Stimulated activated naive CD8-positive, alpha-beta T cell treated with anti-CD3 and anti-CD28 coated beads, Interleukin-15, amount 100 ng/mL, for 72 hours (primary cell): ENCODE measurements around the gene SALL3.
"Not testable (repeated sequence)": the region's sequence is repeated elsewhere in the genome, so short reads cannot be mapped to it uniquely, and the experiment has no call there.

ENCODE experiments used
- ATAC-seq: fragments of 150-1000 bp; cut with Tn5 transposase; 2 replicates; pipeline ENCODE4 v1.10.0; 2021; ENCODE audit warnings: mild to moderate bottlenecking, moderate library complexity
- DNase-seq, 2 donors: peaks; one replicate each; pipeline ENCODE4 v3.0.0; 2021 to 2022
- H3K27ac Mint-ChIP-seq, 2 donors: one replicate each; pipeline ENCODE4 v1.8.0; 2022; ENCODE audit warnings: mild to moderate bottlenecking in 2 of 2, mixed read lengths in 2 of 2, moderate library complexity in 2 of 2
- H3K27me3 Mint-ChIP-seq: one replicate; pipeline ENCODE4 v1.8.0; 2022; ENCODE audit warnings: mixed read lengths
- H3K4me1 Mint-ChIP-seq: one replicate; pipeline ENCODE4 v1.8.0; 2022; ENCODE audit warnings: mild to moderate bottlenecking, mixed read lengths
- H3K4me3 Mint-ChIP-seq, 2 donors: one replicate each; pipeline ENCODE4 v1.8.0; 2022; ENCODE audit warnings: mild to moderate bottlenecking in 2 of 2, mixed read lengths in 2 of 2, moderate library complexity in 1 of 2
- H3K9me3 Mint-ChIP-seq, 2 donors: one replicate each; pipeline ENCODE4 v1.8.0; 2022; ENCODE audit warnings: mixed read lengths in 2 of 2

The SALL3 gene

DNA sequence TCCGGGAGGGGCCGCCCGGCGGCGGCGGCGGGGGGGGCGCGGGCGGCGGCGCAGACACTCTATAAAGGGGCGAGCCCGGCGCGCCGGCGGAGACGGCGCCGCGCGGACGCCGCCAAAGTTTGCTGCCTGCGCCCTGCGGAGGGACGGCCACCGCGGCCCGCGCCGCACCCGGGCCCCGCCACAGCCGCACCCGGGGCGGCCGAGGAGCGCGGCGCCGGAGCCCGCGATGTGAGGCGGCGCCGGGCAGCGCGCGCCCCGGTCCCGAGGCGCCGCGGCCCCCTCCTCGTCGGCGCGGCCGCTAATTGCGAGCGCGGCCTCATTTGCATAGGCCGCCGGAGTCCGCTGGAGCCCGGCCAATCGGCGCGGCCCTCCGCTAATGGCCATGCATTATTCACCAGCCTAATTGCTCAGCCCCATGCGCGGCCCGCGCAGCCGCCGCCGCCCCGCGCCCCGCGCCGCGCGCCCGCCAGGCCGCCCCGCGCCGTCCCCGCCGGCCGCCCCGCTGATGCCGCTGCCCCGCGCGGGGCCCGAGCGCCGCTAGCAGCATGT is at the start of gene SALL3:
Gene SALL3 (plus strand): TSS at position 89 of the 549 bp plus-strand sequence. CDS start 457 bp downstream, at position 546.
- ATAC-seq (no peak), DNase-seq (no peak)
- no peaks in the 10 kb centered on the region for H3K9me3 Mint-ChIP-seq
- peaks cover 77% of the 10 kb centered on the region for H3K27me3 Mint-ChIP-seq
- H3K4me3 Mint-ChIP-seq = peak within 1 kb of the TSS; percentile 60 to 66
- H3K4me1 Mint-ChIP-seq = peaks cover 19% of the 10 kb centered on the region
- H3K27ac Mint-ChIP-seq = no peak within 1 kb of the TSS

DNA sequence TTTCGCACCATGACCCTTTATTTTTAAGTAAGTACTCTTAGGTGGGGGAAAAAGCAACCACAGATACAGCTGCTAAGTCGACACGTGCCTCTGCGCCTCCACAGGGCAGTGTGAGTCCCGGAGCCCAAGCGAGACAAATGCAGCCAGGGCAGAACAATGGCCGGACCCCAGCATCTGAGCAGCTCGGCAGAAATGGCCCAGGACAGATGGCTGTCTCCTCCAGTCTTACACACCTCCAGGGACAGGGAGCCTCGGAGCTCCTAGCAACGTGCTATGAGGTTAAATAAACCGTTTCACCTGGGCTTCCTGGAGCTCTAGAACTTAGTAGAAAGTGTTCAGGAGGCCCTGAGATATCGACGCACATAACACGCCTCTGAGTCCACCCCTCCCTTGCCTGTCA is 47.3 kb upstream of the SALL3 start:
- ATAC-seq (no peak), DNase-seq (no peak)
- H3K4me3 Mint-ChIP-seq = no peak overlapping the region
- H3K9me3 Mint-ChIP-seq = no peaks in the 10 kb centered on the region
- H3K4me1 Mint-ChIP-seq = no peaks in the 10 kb centered on the region
- H3K27me3 Mint-ChIP-seq = no peaks in the 10 kb centered on the region
- no peak overlapping the region for H3K27ac Mint-ChIP-seq

DNA sequence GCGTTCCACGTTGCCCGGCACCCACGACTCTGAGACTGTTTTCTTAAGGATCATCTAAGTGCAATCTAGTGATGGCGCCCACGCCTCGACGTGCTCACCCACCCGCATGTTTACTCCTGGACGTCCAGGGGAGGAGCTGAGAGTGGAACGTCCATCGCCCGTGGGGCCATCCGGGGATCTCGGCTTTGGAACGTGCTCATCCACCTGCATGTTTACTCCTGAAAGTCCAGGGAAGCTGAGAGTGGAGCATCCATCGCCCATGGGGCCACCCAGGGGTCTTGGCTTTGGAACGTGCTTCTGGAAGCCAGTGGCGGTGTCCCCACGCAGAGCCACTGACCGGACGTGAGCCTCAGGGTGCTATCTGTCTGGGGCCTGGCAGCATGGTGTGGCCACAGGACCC is 45.6 kb upstream of the SALL3 start:
- no peak for DNase-seq
- peaks cover 4% of the 10 kb centered on the region for H3K4me1 Mint-ChIP-seq
- no peaks in the 10 kb centered on the region for H3K27me3 Mint-ChIP-seq
- H3K4me3 Mint-ChIP-seq = no peak overlapping the region
- no peak for ATAC-seq
- H3K9me3 Mint-ChIP-seq = no peaks in the 10 kb centered on the region
- no peak overlapping the region for H3K27ac Mint-ChIP-seq

DNA sequence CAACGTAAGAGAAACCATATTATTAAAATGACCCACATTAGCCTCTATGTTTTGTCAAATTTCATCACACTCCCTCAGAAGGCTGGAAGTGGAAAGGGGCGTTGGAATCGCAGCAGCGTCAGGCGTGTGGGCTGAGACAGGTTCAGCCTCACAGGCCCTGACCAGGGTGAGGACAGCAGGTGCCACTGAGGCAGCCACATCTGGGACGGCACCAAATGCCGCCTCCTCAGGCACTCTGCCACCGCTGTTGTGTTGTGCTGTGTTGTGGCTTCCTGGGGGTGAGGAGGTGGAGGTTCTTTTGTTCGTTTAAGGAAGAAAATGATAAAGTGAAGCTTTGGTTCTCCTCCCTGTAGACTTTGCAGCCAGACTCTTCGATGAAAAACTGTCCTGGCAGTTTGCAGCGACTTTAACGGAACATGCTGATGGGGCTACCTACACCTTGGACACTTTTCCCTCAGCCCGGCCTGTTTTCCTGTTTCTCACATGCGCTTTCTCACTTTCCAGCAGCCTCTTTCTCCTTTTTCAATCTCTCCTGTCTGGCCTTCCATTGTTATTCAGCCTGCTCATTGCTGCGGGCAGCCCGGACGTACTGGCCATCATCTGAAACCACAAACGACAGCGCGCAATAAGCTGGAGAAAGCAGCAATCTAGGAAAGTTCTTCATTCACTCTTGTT is 44.9 kb upstream of the SALL3 start:
- no peak overlapping the region for H3K4me3 Mint-ChIP-seq
- no peak overlapping the region for H3K27ac Mint-ChIP-seq
- no peak for DNase-seq
- no peaks in the 10 kb centered on the region for H3K9me3 Mint-ChIP-seq
- peaks cover 6% of the 10 kb centered on the region for H3K4me1 Mint-ChIP-seq
- H3K27me3 Mint-ChIP-seq = no peaks in the 10 kb centered on the region
- ATAC-seq = no peak

DNA sequence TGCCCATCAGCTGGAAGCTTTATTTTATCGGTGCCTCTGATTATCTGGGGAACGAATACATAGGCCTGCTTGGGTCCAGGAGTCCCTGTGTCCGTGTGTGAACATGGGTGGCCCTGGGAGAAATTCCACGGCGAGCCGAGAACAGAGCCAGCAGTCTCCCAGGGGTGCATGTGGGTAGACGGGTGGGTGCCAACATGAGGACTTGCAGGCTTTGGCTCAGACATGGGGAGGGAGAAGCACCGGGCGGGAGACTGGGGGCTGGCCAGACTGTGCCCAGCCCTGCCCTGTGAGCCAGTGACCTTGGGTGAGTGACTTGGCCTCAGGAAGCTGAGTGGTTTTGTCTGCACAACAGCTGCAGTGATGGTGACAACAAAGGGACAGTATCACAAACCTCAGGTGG is 44.2 kb upstream of the SALL3 start:
- ATAC-seq = no peak
- Mint-ChIP-seq H3K4me3 (no peak overlapping the region), H3K27ac (no peak overlapping the region), H3K27me3 (peaks cover 6% of the 10 kb centered on the region), H3K4me1 (peaks cover 6% of the 10 kb centered on the region), H3K9me3 (no peaks in the 10 kb centered on the region)
- no peak for DNase-seq

DNA sequence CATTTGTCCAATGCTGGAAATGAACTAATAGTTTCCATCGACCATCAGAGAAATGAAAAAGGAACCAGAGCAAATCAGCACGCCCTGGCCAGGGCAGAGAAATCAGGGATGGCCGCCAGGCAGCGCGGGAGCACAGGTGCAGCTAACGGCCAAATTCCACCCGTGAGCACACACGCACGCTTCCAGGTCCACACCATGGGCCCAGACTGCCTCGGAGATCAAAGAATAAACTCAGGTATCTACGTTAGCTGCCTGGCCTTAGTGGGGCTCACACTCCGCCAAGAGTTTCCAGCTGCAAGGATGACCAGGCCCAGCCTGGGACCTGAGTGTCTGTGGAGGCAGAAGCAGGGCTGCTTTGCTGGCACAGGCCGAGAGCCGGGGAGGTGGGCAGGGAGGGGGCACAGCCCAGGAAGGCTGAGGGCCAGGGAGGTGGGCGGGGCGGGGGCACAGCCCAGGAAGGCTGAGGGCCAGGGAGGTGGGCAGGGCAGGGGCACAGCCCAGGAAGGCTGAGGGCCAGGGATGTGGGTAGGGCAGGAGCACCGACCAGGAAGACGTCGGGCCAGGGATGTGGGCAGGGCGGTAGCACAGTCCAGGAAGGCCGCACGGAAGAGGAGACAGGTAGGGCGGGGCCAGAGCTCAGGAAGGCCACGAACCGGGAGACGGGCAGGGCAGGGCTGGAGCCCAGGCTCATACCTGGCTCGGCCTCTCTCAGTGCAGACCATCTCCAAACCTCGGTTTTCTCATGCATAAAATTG is 43.2 kb upstream of the SALL3 start:
- no peaks in the 10 kb centered on the region for H3K9me3 Mint-ChIP-seq
- DNase-seq (no peak), ATAC-seq (no peak)
- H3K4me1 Mint-ChIP-seq = peaks cover 6% of the 10 kb centered on the region
- peaks cover 6% of the 10 kb centered on the region for H3K27me3 Mint-ChIP-seq
- H3K27ac Mint-ChIP-seq = no peak overlapping the region
- no peak overlapping the region for H3K4me3 Mint-ChIP-seq

DNA sequence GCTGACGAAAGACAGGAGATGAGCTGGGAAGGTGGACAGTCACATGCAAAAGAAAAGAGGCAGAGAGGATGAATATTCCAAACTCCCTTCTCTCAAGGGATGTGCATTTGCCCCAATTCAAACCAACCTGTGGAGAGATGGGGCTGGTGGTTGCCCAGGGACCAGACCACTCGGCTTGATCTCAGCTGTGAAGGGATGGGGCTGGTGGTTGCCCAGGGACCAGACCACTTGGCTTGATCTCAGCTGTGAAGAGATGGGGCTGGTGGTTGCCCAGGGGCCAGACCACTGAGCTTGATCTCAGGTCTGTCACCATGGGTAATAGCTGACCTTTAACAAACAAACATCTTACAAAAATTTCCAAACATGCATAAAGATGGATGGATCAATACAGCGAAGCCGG is 42.5 kb upstream of the SALL3 start:
- Mint-ChIP-seq H3K4me3 (no peak overlapping the region), H3K27ac (no peak overlapping the region), H3K4me1 (peaks cover 6% of the 10 kb centered on the region)

DNA sequence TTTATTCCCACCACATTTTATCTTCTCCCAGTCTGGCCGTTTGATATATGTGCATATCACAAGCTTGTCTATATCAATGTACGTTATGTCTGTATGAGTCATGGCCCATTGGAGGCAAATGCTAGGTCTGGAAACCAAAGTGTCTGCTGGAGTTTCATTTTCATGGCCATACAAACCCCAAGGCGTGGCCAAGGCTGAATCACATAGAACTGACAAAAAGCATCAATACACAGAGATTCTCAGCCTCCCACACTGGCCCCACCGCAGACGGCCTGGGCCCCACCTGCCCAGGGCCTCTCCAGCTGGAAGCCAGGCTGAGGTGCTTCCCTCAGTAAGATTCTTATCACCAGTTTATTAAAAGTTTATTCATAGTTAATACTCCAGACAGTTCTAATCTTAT is 40.5 kb upstream of the SALL3 start:
- H3K9me3 Mint-ChIP-seq = no peaks in the 10 kb centered on the region
- H3K27ac Mint-ChIP-seq = no peak overlapping the region
- H3K27me3 Mint-ChIP-seq = peaks cover 15% of the 10 kb centered on the region
- H3K4me3 Mint-ChIP-seq = no peak overlapping the region
- DNase-seq (peak in 1 of 2 donors; percentile 28), ATAC-seq (peak; percentile 82)
- H3K4me1 Mint-ChIP-seq = peaks cover 6% of the 10 kb centered on the region

More for the DNA sequence above, 42.5 kb upstream of the SALL3 start:
- DNase-seq (no peak), ATAC-seq (no peak)
- Mint-ChIP-seq H3K27me3 (peaks cover 6% of the 10 kb centered on the region), H3K9me3 (no peaks in the 10 kb centered on the region)

DNA sequence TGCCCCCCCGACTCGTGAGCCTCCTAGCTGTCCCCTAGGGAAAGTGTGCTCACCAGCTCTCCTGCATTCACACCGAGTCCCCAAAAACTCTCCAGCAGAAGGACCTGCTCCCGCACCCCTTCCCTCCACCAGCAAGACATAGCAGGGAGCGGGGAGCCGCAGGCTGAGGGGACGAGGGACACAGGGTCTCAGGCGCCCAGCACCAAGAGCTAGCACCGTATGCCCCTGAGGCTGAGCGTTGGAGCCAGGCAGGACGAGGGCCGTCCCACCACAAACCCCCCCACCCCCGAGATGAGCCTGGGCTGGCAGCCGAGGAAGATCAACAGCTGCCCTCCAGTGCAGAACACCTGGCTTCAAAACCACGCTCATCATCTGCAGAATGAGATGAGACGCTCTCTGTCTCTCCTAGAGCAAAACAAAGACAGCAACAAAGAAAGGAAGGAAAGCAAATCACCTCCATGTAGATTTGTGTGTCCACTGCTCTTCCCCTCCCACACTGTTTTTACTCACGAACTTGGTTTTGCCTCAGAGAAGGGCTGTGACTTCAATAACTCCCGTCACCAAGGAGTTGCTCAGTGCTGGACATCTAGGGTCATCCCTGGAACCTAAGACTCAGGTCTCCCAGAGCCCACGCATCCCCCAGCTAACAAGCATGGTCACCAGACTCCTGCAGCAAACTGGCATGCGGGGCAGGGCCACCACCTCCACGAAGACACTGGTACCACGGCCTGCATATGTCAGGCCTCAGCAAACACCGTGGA is 39.7 kb upstream of the SALL3 start:
- no peak for ATAC-seq
- H3K27me3 Mint-ChIP-seq = peaks cover 17% of the 10 kb centered on the region
- H3K27ac Mint-ChIP-seq = no peak overlapping the region
- no peak for DNase-seq
- no peak overlapping the region for H3K4me3 Mint-ChIP-seq
- H3K9me3 Mint-ChIP-seq = no peaks in the 10 kb centered on the region
- peaks cover 6% of the 10 kb centered on the region for H3K4me1 Mint-ChIP-seq

DNA sequence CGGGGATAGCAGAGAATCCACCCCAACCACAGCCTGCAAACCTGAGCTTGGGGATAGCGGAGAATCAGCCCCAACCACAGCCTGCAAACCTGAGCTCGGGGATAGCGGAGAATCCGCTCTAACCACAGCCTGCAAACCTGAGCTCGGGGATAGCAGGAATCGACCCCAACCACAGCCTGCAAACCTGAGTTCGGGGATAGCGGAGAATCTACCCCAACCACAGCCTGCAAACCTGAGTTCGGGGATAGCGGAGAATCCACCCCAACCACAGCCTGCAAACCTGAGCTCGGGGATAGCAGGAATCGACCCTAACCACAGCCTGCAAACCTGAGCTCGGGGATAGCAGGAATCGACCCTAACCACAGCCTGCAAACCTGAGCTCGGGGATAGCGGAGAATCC is 37.4 kb upstream of the SALL3 start:
- not testable (repeated sequence) for ATAC-seq, H3K27ac Mint-ChIP-seq, DNase-seq, H3K9me3 Mint-ChIP-seq, H3K4me3 Mint-ChIP-seq, H3K4me1 Mint-ChIP-seq
- peaks cover 31% of the 10 kb centered on the region for H3K27me3 Mint-ChIP-seq

DNA sequence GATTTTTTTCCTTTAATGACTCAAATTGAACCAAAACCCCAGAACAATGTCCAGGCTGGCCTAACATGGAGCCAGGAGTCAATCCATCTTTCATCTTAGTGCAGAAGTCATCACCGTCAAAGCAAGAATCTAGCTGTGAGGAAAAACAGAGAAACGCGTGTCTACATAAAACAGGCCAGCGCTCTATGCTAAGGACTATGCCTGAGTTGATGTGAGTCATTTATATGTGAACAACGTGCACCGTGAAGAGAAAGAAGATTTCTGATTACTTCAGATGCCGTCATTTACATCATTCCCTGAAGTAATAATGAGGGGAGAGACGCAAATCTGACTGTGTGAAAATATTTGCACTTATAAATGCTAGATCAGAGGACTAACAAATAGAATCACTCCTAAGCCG is 34.0 kb upstream of the SALL3 start:
- Mint-ChIP-seq H3K4me3 (no peak overlapping the region), H3K4me1 (no peaks in the 10 kb centered on the region), H3K27me3 (peaks cover 40% of the 10 kb centered on the region), H3K27ac (no peak overlapping the region), H3K9me3 (no peaks in the 10 kb centered on the region)
- ATAC-seq (no peak), DNase-seq (no peak)

DNA sequence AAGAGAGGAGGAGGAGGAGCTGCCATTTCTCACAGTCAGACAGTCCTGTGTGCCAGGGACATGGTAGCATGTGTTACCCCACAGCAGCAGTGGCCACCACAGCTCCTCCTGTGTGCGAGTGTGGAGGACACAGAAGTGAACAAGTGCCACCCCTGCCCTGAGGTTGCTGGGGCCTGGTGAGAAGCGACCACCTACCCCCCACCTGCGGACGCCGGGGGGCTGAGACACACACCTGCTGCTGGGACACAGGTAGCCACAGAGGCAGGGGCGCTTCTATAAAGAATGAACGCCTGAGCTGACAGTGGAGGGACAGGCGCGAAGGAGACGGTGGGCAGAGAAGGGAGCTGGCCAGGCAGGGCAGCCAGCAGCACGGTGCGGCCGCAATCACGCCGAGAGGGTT is 32.3 kb upstream of the SALL3 start:
- peaks cover 5 to 9% of the 10 kb centered on the region in 2 donors for H3K9me3 Mint-ChIP-seq

DNA sequence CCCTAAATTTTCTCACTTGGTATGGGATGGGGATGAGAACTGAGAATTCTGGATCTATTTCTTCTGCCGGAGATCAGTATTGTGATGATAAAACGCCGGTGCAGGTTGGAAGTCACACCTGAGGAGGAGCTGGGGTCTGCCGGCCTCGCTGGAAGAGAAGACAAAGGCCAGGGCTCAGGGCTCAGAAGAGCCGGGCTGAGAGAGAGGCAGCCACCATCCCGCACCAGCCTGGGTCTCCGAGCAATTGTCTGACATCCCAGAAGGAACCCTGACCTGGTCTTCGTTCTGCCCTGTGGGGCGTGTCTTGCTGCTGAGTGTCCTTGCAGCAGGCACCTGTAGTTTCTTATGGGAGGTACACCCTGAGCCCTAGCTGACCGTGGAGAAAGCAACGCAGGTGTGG is 31.4 kb upstream of the SALL3 start:
- H3K4me3 Mint-ChIP-seq = no peak overlapping the region
- H3K9me3 Mint-ChIP-seq = peaks cover 5 to 9% of the 10 kb centered on the region in 2 donors
- no peaks in the 10 kb centered on the region for H3K4me1 Mint-ChIP-seq
- DNase-seq (no peak), ATAC-seq (no peak)
- H3K27ac Mint-ChIP-seq = no peak overlapping the region
- peaks cover 39% of the 10 kb centered on the region for H3K27me3 Mint-ChIP-seq

More for the DNA sequence above, 32.3 kb upstream of the SALL3 start:
- ATAC-seq (no peak), DNase-seq (no peak)
- Mint-ChIP-seq H3K4me3 (no peak overlapping the region), H3K27me3 (peaks cover 40% of the 10 kb centered on the region), H3K27ac (no peak overlapping the region), H3K4me1 (no peaks in the 10 kb centered on the region)

DNA sequence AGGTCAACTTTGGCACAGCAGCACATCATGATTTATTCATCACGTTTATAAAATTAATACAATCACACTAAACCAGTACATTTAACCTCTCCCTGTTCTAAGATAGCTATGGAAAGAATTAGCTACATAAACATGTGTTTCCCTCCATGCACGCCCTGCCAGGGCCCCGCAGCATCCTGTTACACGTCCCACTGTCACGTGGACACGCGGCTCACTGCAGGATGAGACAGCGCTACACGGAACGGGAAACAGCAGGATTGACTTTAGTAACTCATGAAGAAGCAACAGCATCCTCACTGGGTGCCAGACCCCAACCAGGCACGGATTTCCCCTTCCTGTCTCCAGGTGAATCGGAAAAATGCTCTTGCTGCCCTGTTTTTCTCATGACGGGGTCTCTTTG is 30.9 kb upstream of the SALL3 start:
- DNase-seq = no peak
- H3K27me3 Mint-ChIP-seq = peaks cover 39% of the 10 kb centered on the region
- no peaks in the 10 kb centered on the region for H3K4me1 Mint-ChIP-seq
- no peak for ATAC-seq
- no peak overlapping the region for H3K4me3 Mint-ChIP-seq
- H3K27ac Mint-ChIP-seq = no peak overlapping the region
- peaks cover 5 to 9% of the 10 kb centered on the region in 2 donors for H3K9me3 Mint-ChIP-seq

DNA sequence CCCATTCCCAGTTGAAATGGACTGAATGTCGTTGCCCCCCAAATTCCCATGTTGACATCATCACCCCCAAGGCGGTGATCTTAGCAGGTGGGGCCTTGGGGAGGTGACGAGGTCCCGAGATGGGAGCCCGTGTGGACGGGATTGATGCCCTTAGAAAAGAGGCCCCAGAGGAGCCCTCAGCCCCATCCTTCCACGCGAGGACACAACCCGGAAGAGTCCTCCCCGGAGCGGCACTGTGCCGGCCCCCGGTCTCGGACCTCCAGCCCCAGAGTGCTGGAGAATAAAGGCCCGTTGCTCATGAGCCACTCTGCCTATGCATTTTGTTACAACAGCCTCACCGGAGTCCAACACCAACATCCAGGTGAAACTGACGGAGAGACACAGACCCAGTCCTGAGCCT is 30.4 kb upstream of the SALL3 start:
- Mint-ChIP-seq H3K27ac (no peak overlapping the region), H3K4me1 (no peaks in the 10 kb centered on the region), H3K4me3 (no peak overlapping the region), H3K27me3 (peaks cover 35% of the 10 kb centered on the region), H3K9me3 (peaks cover 5 to 9% of the 10 kb centered on the region in 2 donors)
- ATAC-seq = no peak
- DNase-seq = no peak

DNA sequence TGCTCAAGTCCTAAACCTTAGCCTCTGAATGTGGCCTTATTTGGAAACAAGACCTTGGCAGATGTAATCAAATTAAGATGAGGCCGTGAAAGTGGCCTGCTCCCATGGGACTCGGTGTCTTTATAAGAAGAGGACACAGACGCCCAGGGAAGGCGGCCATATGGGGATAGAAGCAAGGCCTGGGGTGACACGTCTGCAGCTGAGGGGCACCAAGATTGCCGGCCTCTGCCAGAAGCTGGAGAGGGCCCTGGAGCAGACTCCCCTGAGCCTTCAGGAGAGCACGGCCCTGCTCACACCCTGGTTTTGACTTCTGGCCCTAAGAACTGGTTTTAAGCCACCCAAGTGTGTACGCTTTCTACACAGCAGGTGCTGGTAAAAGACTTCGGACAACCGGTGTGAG is 29.2 kb upstream of the SALL3 start:
- no peak for ATAC-seq
- H3K27ac Mint-ChIP-seq = no peak overlapping the region
- no peaks in the 10 kb centered on the region for H3K4me1 Mint-ChIP-seq

More for the DNA sequence above, 29.2 kb upstream of the SALL3 start:
- peaks cover 35% of the 10 kb centered on the region for H3K27me3 Mint-ChIP-seq
- no peak overlapping the region for H3K4me3 Mint-ChIP-seq
- peaks cover 5 to 9% of the 10 kb centered on the region in 2 donors for H3K9me3 Mint-ChIP-seq
- no peak for DNase-seq
